Panc1 (cell line): ENCODE data around the gene FBXL5. TPM values are rescaled to one million over a fixed set of nuclear protein-coding genes. Genes with fewer than 3 reads are reported as not detected.

Experiments
- ATAC-seq: fragments of 200-7000 bp; cut with Tn5 transposase; 2 replicates; pipeline ENCODE4 v1.9.1; 2020; ENCODE audit warnings: mild to moderate bottlenecking, moderate library complexity
- BruUV-seq: library from RNA; stranded (reverse); fragments of 400-500 nt; replicated peaks from 2 replicates; lab custom pipeline; 2021; lab: Mats Ljungman, UMichigan
- CTCF ChIA-PET: fragments of 300-600 bp; sonication (Branson Sonifier 250); formaldehyde crosslinking; loops from one replicate; lab custom pipeline; 2022; ENCODE audit warnings: antibody characterized with exemption; lab: Charles Lee
- POLR2A ChIA-PET: fragments of 300-600 bp; sonication (Branson Sonifier 250); formaldehyde crosslinking; loops from one replicate; lab custom pipeline; 2022; ENCODE audit warnings: antibody characterized with exemption; lab: Charles Lee
- DNase-seq: peaks from one replicate; pipeline ENCODE4 v3.0.0-alpha.2; 2010; ENCODE audit warnings: low read depth, low spot score
- H3K27ac ChIP-seq: 2 replicates; pipeline ENCODE4 v1.5.1; 2011; ENCODE audit warnings: mild to moderate bottlenecking, low read length, inconsistent platforms
- H3K27me3 ChIP-seq: fragments of 200-500 bp; sonication (Bioruptor generic); 2 replicates; pipeline ENCODE4 v1.6.0; 2014; ENCODE audit warnings: low read length, inconsistent platforms; ENCODE audit not compliant: control insufficient read depth, insufficient read depth
- H3K36me3 ChIP-seq: fragments of 200-500 bp; sonication (Bioruptor generic); 2 replicates; pipeline ENCODE4 v1.5.1; 2014; ENCODE audit warnings: inconsistent platforms, mild to moderate bottlenecking, low read length, moderate library complexity; ENCODE audit not compliant: control insufficient read depth, insufficient read depth
- H3K4me1 ChIP-seq: 2 replicates; pipeline ENCODE4 v1.5.1; 2011; ENCODE audit warnings: inconsistent platforms, mild to moderate bottlenecking, low read length, moderate library complexity; ENCODE audit not compliant: control insufficient read depth, insufficient read depth
- H3K4me3 ChIP-seq, 2 experiments: 2 replicates each; pipeline ENCODE4 v1.5.1; 2011 to 2012; ENCODE audit warnings: low read depth in 2 of 2, low read length in 2 of 2, mild to moderate bottlenecking in 2 of 2, inconsistent platforms in 1 of 2, moderate library complexity in 1 of 2
- H3K9me3 ChIP-seq: fragments of 200-500 bp; sonication (Bioruptor generic); 2 replicates; pipeline ENCODE4 v1.5.1; 2014; ENCODE audit warnings: low read depth, mild to moderate bottlenecking, inconsistent platforms, low read length, moderate library complexity; ENCODE audit not compliant: control insufficient read depth, insufficient read depth
- POLR2AphosphoS5 ChIP-seq: IDR thresholded peaks from 2 replicates; pipeline ENCODE4 v1.6.1; 2012; ENCODE audit warnings: mild to moderate bottlenecking, low read depth, low read length, moderate library complexity
- SIN3A ChIP-seq: IDR thresholded peaks from 2 replicates; pipeline ENCODE4 v1.6.1; 2012; ENCODE audit warnings: low read depth, mild to moderate bottlenecking, low read length, moderate library complexity, borderline replicate concordance; ENCODE audit not compliant: insufficient read depth
- TCF7L2 ChIP-seq: IDR thresholded peaks from 2 replicates; pipeline ENCODE4 v1.6.1; 2011; ENCODE audit warnings: mild to moderate bottlenecking, low read depth, low read length, inconsistent platforms
- in situ Hi-C: cut with HindIII; loops from 2 replicates; pipeline ENCODE4 v1.10.0; 2016; ENCODE audit warnings: low sequenced_read_pairs, low pct_unique_long_range_greater_than_20kb
- intact Hi-C: fragments of 100-400 bp; cut with micrococcal nuclease; formaldehyde crosslinking; loops from one replicate; pipeline ENCODE4 v1.10.0; 2022; ENCODE audit not compliant: unreplicated experiment
- total RNA-seq: library from RNA; stranded (reverse); gene quantifications from one replicate; pipeline ENCODE4 v1.2.1, GENCODE V29; 2021; ENCODE audit not compliant: unreplicated experiment
- TF ChIP-seq, protein P1 (sequence below): fragments of 450-650 bp; IDR thresholded peaks from 2 replicates; pipeline ENCODE4 v1.5.1; 2017; ENCODE audit warnings: mild to moderate bottlenecking
- TF ChIP-seq, protein P2 (sequence below), 2 experiments: IDR thresholded peaks; 2 replicates each; pipeline ENCODE4 v1.6.1; 2011 to 2012; ENCODE audit warnings: low read depth in 2 of 2, control low read depth in 1 of 2, low read length in 1 of 2, mild to moderate bottlenecking in 1 of 2, moderate library complexity in 1 of 2; ENCODE audit not compliant: insufficient read depth in 1 of 2

Gene FBXL5
- total RNA-seq, 1 experiment from 2014 or later: 20.2 TPM

DNA sequence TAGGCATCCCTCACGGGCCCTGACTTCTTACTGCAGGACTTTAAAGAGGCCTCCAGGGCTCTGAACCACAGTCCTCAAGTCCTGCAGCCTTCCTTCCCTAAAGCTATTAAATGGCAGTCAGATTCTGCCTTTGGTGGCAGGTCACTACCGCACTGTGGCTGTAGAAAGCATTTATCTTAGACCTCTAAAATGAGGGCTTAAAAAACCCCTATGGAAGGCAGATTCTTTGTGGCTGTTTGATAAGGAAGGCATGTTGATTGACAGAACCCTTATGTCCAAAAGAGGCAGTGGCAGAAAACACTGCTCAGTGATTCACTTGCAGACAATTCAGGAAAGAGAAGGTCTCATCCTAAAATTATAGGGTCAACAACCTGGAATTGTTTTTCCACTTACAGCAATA, 79.2 kb downstream of the FBXL5 start:
- intact Hi-C loops: no loop called here
- POLR2A ChIA-PET: no interaction called here
- in situ Hi-C loops: no loop called here
- Histone ChIP-seq H3K27me3 (no peaks in the 10 kb centered on the region), H3K36me3 (no peaks in the 10 kb centered on the region), H3K4me3 (no peak overlapping the region), H3K27ac (no peak overlapping the region), H3K9me3 (no peaks in the 10 kb centered on the region), H3K4me1 (no peaks in the 10 kb centered on the region)
- DNase-seq: no peak
- BruUV-seq: no TSS peak
- no peak for ATAC-seq
- CTCF ChIA-PET: no interaction called here
- TF ChIP-seq, protein P1, sequence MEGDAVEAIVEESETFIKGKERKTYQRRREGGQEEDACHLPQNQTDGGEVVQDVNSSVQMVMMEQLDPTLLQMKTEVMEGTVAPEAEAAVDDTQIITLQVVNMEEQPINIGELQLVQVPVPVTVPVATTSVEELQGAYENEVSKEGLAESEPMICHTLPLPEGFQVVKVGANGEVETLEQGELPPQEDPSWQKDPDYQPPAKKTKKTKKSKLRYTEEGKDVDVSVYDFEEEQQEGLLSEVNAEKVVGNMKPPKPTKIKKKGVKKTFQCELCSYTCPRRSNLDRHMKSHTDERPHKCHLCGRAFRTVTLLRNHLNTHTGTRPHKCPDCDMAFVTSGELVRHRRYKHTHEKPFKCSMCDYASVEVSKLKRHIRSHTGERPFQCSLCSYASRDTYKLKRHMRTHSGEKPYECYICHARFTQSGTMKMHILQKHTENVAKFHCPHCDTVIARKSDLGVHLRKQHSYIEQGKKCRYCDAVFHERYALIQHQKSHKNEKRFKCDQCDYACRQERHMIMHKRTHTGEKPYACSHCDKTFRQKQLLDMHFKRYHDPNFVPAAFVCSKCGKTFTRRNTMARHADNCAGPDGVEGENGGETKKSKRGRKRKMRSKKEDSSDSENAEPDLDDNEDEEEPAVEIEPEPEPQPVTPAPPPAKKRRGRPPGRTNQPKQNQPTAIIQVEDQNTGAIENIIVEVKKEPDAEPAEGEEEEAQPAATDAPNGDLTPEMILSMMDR: no peak
- TF ChIP-seq, protein P2, sequence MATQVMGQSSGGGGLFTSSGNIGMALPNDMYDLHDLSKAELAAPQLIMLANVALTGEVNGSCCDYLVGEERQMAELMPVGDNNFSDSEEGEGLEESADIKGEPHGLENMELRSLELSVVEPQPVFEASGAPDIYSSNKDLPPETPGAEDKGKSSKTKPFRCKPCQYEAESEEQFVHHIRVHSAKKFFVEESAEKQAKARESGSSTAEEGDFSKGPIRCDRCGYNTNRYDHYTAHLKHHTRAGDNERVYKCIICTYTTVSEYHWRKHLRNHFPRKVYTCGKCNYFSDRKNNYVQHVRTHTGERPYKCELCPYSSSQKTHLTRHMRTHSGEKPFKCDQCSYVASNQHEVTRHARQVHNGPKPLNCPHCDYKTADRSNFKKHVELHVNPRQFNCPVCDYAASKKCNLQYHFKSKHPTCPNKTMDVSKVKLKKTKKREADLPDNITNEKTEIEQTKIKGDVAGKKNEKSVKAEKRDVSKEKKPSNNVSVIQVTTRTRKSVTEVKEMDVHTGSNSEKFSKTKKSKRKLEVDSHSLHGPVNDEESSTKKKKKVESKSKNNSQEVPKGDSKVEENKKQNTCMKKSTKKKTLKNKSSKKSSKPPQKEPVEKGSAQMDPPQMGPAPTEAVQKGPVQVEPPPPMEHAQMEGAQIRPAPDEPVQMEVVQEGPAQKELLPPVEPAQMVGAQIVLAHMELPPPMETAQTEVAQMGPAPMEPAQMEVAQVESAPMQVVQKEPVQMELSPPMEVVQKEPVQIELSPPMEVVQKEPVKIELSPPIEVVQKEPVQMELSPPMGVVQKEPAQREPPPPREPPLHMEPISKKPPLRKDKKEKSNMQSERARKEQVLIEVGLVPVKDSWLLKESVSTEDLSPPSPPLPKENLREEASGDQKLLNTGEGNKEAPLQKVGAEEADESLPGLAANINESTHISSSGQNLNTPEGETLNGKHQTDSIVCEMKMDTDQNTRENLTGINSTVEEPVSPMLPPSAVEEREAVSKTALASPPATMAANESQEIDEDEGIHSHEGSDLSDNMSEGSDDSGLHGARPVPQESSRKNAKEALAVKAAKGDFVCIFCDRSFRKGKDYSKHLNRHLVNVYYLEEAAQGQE (IDR thresholded peaks at IDR 0.05; ENCODE audit: insufficient read depth in 1 of 2, low read depth in 2 of 2, low read length in 1 of 2): no peak

DNA sequence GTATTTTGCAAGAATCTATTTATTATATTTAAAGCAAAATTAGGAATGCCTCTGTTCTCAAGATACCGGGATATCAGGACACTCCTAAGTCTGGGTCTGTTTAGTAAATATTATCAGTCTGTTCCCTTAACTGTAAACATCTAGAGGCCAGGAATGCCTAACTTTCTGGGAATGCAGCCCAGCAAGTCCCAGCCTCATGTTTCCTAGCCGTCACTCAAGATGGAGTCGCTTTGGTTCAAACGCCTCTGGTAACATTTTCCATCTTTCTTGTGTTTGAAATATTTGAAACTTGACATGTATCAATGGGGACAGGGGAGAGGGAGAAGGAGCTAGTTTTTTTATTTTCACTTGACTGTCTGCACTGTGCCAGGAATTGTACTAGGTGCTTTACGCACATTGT, 85.4 kb downstream of the FBXL5 start:
- Histone ChIP-seq H3K4me1 (no peaks in the 10 kb centered on the region), H3K27ac (no peak overlapping the region), H3K27me3 (no peaks in the 10 kb centered on the region), H3K9me3 (no peaks in the 10 kb centered on the region), H3K4me3 (no peak overlapping the region), H3K36me3 (no peaks in the 10 kb centered on the region)
- CTCF ChIA-PET: interaction anchor here (0.7 kb wide), 1 partner anchor 404 kb away, joined by 4 read pairs; no protein-coding TSS in a partner anchor
- intact Hi-C loops (no loop called here), in situ Hi-C loops (no loop called here)
- TF ChIP-seq TCF7L2 (no peak), POLR2AphosphoS5 (no peak), SIN3A (no peak)
- TF ChIP-seq, protein P1: no peak
- TF ChIP-seq, protein P2 (IDR thresholded peaks at IDR 0.05; ENCODE audit: insufficient read depth in 1 of 2, low read depth in 2 of 2, low read length in 1 of 2): no peak
- DNase-seq (no peak), ATAC-seq (no peak)
- BruUV-seq: no TSS peak
- POLR2A ChIA-PET: no interaction called here
